Ovary (tissue), 9 donors: ENCODE measurements around the gene SLCO2B1. TPM values are rescaled to one million over a fixed set of nuclear protein-coding genes. Genes with fewer than 3 reads are reported as not detected.

ENCODE experiments used
- DNase-seq, 5 donors: peaks; one replicate each; pipeline ENCODE4 v3.0.0-alpha.2; 2019 to 2020
- H3K27ac ChIP-seq, 2 donors: fragments of 200-600 bp; one replicate each; pipeline versions ENCODE4 v1.5.1 to v1.8.0; 2019 to 2022
- H3K27me3 ChIP-seq: fragments of 200-600 bp; one replicate; pipeline ENCODE4 v1.8.0; 2022
- H3K36me3 ChIP-seq: fragments of 200-600 bp; sonication (generic); one replicate; pipeline ENCODE4 v1.5.1; 2019
- H3K4me1 ChIP-seq: one replicate; pipeline ENCODE4 v1.8.1; 2013; ENCODE audit warnings: mild to moderate bottlenecking, moderate library complexity; ENCODE audit not compliant: insufficient read depth
- H3K4me3 ChIP-seq: fragments of 200-600 bp; sonication (generic); one replicate; pipeline ENCODE4 v1.5.1; 2017
- H3K9me3 ChIP-seq, 2 donors: fragments of 200-600 bp in 1 of 2; sonication (generic) in 1 of 2; one replicate each; pipeline versions ENCODE4 v1.5.1 to v1.8.1; 2013 to 2019; ENCODE audit warnings: mild to moderate bottlenecking in 1 of 2, moderate library complexity in 1 of 2
- EP300 ChIP-seq: sonication (generic); formaldehyde crosslinking; IDR thresholded peaks from one replicate; pipeline ENCODE4 v1.6.1; 2017; ENCODE audit warnings: antibody characterized with exemption
- POLR2A ChIP-seq: fragments of 450-650 bp; IDR thresholded peaks from one replicate; pipeline ENCODE4 v1.6.1; 2017; ENCODE audit warnings: antibody characterized with exemption, mild to moderate bottlenecking, moderate library complexity
- WGBS, 3 donors: extraction: QIAGEN DNeasy Blood & Tissue Kit in 1 of 3; methylation state at CpG; one replicate each; pipeline versions ENCODE4 v1.1.5 to v1.1.7; 2013 to 2017; 5-methylcytosine and 5-hydroxymethylcytosine counted together
- intact Hi-C, 4 donors: fragments of 100-400 bp; cut with DNase I; formaldehyde crosslinking; loops; one replicate each; pipeline versions ENCODE4 v1.11.0 to v1.15.1; 2022 to 2023
- polyA plus RNA-seq, 2 donors: library from polyadenylated mRNA; stranded (reverse); fragments of 200-250 nt in 1 of 2; fragments of 350-450 nt in 1 of 2; fragmentation: Illumina TruSeq in 1 of 2; extraction: RNeasy Lipid Tissue Mini Kit (QIAGEN cat#74804) in 1 of 2; gene quantifications; one replicate each; pipeline ENCODE4 v1.2.3, GENCODE V29; 2013 to 2014
- total RNA-seq, 7 donors: library from RNA; depleted of rRNA in 2 of 7; stranded (reverse); fragments of >200 nt in 2 of 7; fragmentation: NEBNext Ultra II Directional in 3 of 7; extraction: Animal tissue kit (Norgen Biotek cat#: 25700) in 3 of 7; gene quantifications; one replicate each; pipeline versions ENCODE4 v1.1.0 to v1.2.4, GENCODE V29; 2016 to 2023
- TF ChIP-seq, protein P1 (sequence below), 3 donors: fragments of 450-650 bp in 2 of 3; fragments of 200-600 bp in 1 of 3; IDR thresholded peaks; one replicate each; pipeline versions ENCODE4 v1.5.1 to v1.8.0; 2016 to 2022; ENCODE audit warnings: antibody characterized with exemption in 3 of 3, mild to moderate bottlenecking in 1 of 3
- donor health status: DM: no; HTN: no; CAD: no; lungs with moderate emphysema.
- donor health status: DM: no; HTN: no; CAD: no.
- donor health status: Bipolar disorder and iron deficiency.
- donor health status: DM: yes; HTN: yes; CAD: no.
- donor health status: DM: no; HTN: no; CAD: no.
- donor health status: DM: yes; HTN: yes; CAD: no.

The SLCO2B1 gene
- total and polyA plus RNA-seq, 9 donors, result 12.6 to 79.4 (median 21.8) TPM

DNA sequence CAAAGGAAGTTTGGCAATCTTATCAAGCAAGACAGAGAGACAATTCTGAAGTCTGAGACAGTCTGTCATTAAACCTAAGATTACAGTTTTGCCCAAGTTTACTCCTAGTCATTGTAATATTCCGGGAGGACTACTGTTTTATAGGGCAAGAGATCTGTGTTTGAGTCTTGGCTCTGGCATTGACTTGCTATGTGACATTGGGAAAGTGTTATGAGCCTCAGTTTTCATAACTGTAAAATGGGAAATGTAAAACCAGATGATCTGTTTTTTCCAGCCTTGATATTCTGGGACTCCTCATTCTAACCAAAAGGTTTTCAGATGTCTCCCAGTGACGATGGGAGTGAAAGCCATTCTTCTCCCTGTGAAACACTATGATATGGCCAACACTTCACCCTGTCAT, 24.3 kb upstream of the SLCO2B1 start:
- WGBS, 3 donors, result 67 to 88% (median 73%) methylated on average over 2 of the region's 2 CpGs

DNA sequence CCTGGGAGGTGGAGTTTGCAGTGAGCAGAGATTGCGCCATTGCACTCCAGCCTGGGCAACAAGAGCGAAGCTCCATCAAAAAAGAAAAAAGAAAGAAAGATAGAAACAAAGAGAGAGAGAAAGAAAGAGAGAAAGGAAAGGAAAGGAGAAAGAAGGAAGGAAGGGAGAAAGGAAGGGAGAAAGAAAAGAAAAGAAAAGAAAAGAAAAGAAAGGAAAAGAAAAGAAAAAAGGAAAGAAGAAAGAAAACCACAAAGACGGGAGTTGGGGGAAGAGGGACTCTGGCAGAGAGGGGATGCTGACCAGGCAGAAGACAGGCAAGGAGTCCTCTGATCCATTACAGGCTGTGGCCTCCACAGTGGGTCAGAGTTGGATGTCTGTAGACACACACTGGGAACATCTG, 18.8 kb upstream of the SLCO2B1 start:
- Histone ChIP-seq H3K4me1 (no peaks in the 10 kb centered on the region), H3K27ac (no peak overlapping the region), H3K36me3 (no peaks in the 10 kb centered on the region), H3K4me3 (no peak overlapping the region), H3K9me3 (no peaks in the 10 kb centered on the region), H3K27me3 (no peaks in the 10 kb centered on the region)
- TF ChIP-seq POLR2A (no peak), EP300 (no peak)
- TF ChIP-seq, protein P1, sequence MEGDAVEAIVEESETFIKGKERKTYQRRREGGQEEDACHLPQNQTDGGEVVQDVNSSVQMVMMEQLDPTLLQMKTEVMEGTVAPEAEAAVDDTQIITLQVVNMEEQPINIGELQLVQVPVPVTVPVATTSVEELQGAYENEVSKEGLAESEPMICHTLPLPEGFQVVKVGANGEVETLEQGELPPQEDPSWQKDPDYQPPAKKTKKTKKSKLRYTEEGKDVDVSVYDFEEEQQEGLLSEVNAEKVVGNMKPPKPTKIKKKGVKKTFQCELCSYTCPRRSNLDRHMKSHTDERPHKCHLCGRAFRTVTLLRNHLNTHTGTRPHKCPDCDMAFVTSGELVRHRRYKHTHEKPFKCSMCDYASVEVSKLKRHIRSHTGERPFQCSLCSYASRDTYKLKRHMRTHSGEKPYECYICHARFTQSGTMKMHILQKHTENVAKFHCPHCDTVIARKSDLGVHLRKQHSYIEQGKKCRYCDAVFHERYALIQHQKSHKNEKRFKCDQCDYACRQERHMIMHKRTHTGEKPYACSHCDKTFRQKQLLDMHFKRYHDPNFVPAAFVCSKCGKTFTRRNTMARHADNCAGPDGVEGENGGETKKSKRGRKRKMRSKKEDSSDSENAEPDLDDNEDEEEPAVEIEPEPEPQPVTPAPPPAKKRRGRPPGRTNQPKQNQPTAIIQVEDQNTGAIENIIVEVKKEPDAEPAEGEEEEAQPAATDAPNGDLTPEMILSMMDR (IDR thresholded peaks at IDR 0.05), result no peak
- 86 to 91% (median 87%) methylated on average over 3 of the region's 3 CpGs for WGBS, 3 donors
- DNase-seq, result no peak
- intact Hi-C loops, result no loop called here

More for the DNA sequence above, 24.3 kb upstream of the SLCO2B1 start:
- Histone ChIP-seq H3K27me3 (no peaks in the 10 kb centered on the region), H3K27ac (no peak overlapping the region), H3K4me3 (no peak overlapping the region), H3K9me3 (no peaks in the 10 kb centered on the region), H3K4me1 (no peaks in the 10 kb centered on the region), H3K36me3 (no peaks in the 10 kb centered on the region)
- no peak for DNase-seq
- intact Hi-C loops, result no loop called here
- no peak for TF ChIP-seq EP300
- TF ChIP-seq, protein P1 (IDR thresholded peaks at IDR 0.05), result no peak
- no peak for TF ChIP-seq POLR2A

DNA sequence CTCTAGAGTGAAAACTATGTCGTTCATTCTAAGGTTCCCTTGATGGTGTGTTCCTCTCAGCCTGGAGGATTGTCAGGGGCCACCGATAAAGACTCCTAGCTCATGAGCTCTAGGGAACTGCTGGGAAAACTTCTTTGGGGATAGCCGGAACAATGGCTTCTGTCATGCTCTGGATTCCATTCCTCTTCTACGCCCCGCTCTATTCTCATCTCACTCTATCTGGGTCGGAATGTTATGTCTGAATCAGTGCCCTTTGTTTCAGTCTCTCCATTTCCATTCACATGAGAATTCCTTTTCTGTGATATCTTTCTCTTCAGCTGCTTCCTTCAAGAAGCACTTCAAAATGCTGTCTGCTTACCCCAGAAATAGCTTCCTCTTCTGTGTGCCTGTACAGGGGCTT, 16.9 kb upstream of the SLCO2B1 start:
- no peaks in the 10 kb centered on the region for H3K27me3 ChIP-seq
- no peak overlapping the region for H3K4me3 ChIP-seq
- H3K4me1 ChIP-seq, result no peaks in the 10 kb centered on the region
- no peak overlapping the region for H3K27ac ChIP-seq
- no peak for DNase-seq
- WGBS, 3 donors, result 56 to 68% (median 62%) methylated on average over 6 of the region's 6 CpGs
- no peaks in the 10 kb centered on the region for H3K36me3 ChIP-seq
- intact Hi-C loops, result no loop called here
- TF ChIP-seq POLR2A, result no peak
- no peak for TF ChIP-seq EP300
- TF ChIP-seq, protein P1 (IDR thresholded peaks at IDR 0.05), result no peak
- no peaks in the 10 kb centered on the region for H3K9me3 ChIP-seq

DNA sequence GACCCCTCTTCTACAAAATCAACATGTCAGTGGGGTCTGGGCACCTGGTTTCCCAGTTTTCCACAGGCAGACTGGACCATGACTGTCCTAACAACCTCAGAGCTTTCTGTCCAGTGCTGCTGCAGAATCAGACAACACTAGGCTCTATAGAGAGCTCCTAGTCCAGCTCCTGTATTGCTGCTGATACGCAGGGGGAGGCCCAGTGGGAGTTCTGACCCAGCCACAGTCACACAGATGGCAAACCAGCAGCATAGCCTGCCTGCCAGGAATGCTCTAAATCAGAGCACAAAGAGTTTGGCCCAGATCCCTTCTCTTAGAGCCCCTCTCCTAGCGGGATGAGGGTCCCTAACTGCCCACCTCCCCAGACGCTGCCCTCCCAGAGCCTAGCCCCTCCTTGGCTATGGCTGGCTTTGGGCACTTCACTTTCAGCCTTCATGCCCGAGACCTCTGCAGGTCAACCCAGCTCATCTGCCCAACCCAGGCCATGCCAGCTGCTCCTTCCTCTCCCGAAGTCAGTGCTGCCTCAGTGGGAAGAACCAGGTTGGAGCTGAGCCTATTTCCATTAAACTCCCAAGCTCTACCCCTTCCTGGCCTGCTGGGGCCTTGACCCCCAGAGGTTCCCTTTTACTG, 15.8 kb upstream of the SLCO2B1 start:
- WGBS, 3 donors, result 69 to 85% (median 70%) methylated on average over 5 of the region's 5 CpGs
- Histone ChIP-seq H3K36me3 (no peaks in the 10 kb centered on the region), H3K4me3 (no peak overlapping the region), H3K4me1 (no peaks in the 10 kb centered on the region), H3K9me3 (no peaks in the 10 kb centered on the region), H3K27me3 (no peaks in the 10 kb centered on the region), H3K27ac (no peak overlapping the region)
- DNase-seq, result no peak
- TF ChIP-seq POLR2A (no peak), EP300 (no peak)
- TF ChIP-seq, protein P1 (IDR thresholded peaks at IDR 0.05), result no peak
- intact Hi-C loops, result no loop called here
